GM19023 (cell line): Measurements from ENCODE around the gene PRDM15.

ENCODE experiments used
- ATAC-seq: cut with Tn5 transposase; IDR thresholded peaks from one replicate; pipeline ENCODE4 v1.9.1; 2021; ENCODE audit warnings: mild to moderate bottlenecking, moderate library complexity; ENCODE audit not compliant: unreplicated experiment

Gene PRDM15

DNA sequence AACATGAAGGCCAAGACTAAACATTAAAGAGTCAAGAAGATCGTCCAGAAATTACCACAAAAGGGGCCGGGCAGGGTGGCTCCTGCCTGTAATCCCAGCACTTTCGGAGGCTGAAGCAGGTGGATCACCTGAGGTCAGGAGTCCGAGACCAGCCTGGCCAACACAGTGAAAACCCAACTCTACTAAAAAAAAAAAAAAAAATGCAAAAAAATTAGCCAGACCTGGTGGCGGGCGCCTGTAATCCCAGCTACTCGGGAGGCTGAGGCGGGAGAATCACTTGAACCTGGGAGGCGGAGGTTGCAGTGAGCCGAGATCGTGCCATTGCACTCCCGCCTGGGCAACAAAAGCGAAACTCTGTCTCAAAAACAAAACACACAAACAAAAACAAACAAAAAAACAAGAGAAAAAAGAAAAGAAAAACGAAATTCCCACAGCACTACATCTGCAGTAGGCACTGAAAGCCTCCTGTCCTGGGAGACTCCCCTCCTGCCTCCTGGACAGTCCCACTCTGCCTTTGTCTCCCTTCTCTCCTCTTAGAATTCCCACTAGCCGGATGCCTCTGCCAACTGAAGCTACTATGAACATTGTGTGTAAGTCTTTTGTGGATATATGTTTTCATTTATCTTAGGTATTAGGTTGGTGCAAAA is 94.6 kb downstream of the PRDM15 start:
- ATAC-seq, result no peak

DNA sequence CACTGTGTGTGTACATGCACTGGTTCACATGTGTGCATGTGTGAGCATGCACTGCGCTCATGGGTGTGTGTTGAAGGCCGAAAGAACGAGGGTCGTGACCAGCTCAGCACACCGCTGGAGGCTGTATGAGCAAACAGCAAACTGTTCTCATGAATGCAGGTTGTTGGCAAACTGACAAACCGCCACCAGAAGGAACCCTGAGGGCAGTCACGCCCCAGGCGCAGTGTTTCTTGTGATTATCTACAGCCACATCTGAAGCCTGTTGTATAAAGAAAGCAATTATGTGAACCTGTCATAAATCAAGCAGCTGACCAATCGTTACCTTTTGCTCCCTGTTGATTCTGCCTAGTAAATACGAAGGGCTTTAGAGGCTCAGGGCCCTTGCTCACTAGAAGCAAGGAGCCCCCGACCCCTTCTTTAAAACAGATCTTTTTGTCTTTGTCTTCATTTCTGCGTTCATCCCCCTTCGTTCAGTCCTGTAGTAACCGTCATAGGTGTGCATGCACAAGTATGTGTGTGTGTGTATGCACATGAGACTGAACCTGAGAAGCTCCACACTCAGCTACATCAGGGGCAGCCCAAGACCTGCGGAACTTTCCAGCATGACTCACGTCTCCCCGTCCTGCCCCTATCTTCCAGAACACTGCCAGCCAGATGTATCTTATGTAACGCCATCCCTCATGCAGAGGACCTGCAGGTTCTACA is 95.5 kb downstream of the PRDM15 start:
- ATAC-seq, result no peak

DNA sequence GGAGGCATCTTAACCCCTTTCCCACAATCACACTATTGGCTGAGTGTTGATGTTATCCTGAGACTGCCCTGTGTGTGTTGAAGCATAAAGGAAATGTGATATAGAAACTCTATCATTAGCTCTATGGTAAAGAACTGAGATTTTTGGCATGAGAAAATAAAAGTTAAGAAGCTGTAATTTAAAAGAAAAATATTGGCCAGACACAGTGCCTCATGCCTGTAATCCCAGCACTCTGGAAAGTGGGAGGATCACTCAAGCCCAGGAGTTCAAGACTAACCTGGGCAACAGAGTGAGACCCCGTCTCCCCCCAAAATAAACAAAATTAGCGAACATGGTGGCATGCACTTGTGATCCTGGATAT is 98.1 kb downstream of the PRDM15 start:
- ATAC-seq, result no peak

DNA sequence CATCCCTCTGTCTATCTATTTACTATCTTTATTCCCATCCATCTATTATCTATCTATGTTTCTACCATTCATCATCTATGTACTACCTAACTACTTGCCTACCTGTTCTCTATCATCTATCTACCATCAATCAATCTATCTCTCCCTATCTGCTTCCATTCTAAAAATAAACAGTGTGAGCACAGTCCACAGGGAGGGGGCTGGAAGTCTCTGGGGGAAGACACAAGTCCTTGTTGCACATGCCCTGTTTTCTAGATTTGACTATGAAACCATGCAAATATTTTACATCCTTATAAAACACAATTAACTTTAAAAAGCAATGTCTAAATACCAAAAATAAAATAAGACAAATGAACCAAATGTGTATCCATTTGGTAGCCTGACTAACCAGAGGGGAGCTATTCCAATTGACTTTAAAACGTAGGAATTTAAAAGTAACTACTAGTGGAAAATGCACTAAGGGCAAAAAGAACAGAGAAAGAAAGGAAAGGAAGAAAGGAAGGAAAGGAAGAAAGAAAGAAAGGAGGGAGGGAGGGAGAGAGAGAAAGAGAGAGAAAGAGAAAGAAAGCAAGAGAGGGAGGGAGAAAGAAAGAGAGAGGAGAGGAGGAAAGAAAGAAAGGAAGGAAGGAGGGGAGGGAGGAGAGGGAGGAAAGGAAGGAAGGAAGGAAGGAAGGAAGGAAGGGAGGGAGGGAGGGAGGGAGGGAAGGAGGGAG is 98.7 kb downstream of the PRDM15 start:
- ATAC-seq, result no peak

DNA sequence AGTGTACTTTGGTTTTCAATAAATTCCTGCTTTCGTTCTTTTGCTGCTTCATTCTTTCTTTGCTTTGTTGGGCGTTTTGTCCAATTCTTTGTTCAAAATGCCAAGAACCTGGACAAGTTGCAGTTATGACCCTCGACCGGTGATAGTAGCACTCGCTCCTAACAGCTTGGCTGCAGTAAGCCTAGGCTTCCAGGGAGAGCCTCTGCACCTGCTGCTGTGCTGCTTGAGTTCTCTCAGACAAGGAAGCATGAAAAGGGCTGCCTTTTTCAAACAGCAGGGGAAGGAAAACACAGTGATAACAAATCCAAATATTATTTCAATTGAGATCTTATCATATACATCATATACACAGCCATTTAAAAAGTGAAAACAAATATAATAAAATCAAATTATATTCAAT is 99.5 kb downstream of the PRDM15 start:
- no peak for ATAC-seq

DNA sequence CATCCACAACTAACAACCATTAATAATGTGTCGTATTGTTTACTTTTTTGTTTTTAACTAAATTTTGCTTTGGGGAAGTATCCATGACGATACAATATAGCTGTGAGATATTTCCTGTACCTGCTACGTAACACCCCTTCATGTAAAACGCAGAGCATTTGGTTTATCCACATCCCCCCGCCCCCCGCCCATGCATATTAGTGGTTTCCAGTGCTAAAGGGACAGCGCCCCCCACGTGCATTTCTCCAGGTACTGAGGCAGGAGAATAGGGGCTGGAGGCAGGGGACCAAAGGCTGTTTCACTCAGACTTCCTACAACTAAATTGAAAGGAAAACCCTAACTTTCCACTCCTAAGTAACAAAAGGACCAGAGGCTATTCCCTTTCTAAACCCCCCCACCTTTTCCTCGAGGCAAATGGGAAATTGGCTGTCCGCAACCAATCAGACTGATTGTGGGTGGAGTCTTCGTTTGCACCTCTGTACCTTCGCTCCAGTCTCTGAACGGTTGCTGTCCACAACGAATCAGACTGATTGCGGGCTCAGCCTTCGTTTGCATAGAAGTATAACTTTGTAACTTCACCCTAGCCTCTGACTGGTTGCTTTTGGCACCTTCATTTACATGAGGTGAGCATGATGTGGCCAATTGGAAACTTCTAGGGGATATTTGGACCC is 100.1 kb downstream of the PRDM15 start:
- no peak for ATAC-seq

DNA sequence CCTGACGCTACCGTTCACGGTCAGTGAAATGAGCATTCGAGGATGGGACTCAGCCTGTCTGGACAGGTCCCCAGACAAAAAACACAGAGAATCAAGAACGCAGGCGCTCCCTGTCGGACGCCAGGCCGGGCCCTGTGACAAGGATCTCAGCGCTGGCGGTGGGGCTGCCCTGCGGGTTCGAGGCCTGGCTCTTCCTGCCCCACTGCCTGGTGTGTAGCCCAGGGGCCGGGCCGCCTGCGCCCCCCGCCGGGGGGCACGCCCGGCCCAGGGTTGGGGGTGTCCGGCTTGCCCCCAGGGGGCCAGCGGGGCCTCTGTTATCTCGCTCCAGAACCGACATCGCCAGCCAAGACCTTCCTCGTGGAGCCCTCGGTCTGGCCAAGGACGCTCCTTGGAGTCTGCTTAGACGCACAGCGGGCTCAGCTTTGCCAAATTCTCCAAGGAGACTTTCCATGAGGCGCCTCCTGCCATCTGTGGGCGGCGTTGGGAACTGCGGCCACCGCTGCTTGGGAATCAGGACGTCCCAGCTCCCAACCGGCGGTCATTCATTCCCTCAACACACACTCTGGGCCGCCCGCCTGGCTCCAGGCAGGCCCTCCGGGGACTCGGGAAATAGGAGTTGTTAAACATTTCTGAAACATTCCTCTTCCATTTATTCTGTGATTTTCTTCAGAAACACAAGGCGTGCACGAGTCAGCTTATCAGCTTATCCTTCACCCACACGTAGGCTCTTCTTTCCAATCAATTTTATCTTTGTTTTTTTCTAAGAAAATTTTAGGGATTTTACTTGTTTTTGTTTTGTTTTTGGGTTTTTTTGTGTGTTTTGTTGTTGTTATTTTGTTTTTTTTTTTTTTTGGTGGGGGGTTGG is 101.0 kb downstream of the PRDM15 start:
- ATAC-seq, result no peak

DNA sequence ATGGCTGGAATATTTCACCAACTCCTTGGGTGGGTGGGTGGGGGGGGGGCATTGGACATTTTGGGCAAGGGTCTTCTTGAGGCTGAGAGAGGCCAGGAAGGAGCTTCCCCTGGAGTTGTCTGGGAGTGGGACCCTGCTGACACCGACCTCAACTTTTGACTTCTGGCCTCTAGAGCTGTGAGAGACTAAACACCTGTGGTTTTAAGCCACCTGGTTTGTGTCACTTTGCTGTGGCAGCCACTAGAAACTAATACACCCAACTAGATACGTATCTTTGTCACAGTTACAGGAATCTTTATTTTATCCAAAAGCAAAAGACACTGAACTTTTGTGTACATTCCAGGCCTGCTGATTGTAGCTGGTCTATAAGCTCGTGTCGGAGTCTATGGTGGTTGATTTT is 102.4 kb downstream of the PRDM15 start:
- ATAC-seq, result no peak

DNA sequence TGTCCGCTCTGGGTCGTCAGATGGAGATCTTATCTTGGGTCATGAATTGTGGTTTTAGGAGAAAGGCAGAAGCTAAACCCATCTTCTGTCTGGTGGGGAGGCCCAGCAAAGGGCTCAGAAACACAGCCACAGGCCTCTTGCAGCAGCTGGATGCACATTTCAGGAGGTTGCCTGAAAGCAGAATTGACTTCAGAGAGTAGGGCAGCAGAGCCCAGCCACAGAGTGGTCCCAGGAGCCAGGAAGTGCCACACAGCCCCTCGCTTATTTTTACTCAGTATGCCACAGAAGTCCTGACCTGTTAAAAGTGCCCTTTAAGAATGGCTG is 104.0 kb downstream of the PRDM15 start:
- ATAC-seq, result no peak

DNA sequence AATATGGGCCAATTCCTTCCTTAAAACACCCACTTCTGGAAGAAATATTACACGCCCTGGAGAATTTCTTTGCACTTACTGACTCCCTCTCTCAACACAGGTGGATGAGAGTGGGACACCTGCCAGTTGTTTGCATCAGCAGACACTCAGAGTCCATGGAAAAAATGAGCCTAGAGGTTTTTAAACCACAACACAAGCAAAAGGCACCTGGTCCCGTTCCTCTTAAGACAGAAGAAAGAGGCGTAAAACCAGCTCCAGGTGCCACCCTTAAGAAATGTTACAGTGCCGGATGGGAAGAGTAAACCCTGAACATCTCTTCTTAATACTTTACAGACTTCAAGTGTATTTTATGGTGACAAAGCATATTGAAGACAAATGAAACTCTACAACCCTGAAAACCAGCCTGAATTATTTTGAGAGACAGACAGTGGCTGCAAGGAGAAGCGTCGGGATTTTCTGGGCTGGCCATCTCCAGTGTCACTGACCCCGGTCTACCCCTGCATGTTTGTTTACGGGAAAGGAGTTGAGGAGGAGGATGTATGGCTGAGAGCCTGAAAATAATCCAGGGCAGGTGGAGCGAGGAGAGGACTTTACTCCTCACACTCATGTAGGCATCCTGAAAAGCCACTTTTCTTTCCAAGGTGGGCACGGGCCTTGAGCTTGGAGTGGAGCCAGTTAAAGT is 104.5 kb downstream of the PRDM15 start:
- no peak for ATAC-seq

DNA sequence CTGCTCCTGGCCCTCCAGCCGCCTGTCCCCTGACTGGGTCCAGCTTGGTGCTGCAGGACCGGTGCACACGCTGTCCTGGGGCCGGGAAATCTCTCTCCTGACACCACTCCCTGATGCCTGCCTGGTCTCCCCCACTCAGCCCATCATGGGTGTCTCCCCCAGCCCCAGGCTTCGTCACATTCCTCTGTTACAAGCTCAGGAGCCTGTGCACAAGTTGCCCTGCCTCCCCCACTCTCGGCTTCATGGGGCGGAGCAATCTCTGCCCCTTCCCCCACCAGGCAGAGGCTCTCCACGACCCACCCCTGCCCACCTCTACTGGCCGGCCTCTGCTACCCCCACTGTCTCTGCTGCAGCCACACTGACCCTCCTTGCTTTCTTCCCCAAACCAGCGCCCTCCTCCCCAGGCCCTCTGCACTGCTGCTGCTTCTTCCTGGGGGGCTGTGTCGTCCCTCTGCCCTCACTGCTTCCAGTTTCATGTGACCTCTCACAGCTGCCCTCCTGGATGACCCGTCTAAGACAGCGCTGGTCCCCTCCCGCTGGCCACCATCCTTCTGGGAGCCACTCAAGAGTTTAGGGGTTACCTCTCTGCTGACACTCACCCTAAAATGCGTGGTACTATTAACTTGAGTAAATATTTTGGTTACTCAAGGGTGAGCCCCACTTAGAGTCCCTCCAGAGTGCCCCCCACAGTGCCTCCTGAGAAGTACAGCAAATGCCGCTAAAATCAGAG is 106.6 kb downstream of the PRDM15 start:
- no peak for ATAC-seq

DNA sequence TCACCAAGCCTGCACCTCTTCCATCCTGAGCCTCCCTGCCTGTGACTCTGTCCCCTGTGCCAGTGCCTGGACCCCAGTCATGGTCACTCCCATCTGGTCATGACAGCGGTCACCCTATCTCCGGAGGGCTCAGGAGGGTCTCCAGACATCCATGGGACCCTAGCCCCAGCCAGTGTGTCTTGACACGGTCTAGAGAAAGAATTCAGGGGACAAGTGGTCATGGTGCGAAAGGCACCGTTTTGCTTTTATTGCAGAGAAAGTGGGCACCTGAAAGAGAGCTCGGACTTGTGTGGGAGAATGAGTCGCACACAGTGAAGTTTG is 107.6 kb downstream of the PRDM15 start:
- ATAC-seq, result no peak

DNA sequence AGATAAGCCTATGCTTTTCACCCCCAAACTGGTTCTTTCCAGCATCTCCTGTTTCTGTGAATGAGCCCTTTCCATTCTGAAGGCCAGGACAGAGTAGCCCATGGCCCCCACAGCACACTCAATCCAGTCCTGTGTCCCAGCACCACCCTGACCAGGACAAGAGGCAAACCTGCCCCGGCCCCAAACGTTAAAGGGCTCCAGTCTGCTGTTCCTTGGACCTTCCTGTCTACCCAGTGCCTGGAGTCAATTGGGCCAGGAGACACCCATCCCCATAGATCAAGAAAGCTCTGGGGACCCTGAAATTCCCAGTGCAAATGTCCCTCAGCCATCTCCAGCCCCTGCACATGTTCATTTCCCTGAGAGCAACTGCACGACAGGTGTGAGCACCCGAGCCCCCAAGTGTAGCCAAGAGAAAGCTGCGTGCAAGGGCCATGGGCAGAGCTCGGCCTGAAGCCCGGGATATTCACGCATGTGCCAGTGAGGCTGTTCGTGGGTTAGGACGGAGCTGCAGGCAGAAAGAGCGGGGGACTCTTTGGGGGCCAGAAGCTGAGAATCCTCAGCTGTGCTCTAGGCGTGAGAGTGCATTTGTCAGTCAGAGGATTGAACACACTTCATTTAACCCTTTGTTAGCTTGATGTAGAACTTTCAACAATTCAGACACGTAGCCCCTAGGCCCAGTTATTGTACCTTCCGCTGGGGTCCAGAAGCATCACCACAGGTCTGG is 108.1 kb downstream of the PRDM15 start:
- ATAC-seq, result no peak

DNA sequence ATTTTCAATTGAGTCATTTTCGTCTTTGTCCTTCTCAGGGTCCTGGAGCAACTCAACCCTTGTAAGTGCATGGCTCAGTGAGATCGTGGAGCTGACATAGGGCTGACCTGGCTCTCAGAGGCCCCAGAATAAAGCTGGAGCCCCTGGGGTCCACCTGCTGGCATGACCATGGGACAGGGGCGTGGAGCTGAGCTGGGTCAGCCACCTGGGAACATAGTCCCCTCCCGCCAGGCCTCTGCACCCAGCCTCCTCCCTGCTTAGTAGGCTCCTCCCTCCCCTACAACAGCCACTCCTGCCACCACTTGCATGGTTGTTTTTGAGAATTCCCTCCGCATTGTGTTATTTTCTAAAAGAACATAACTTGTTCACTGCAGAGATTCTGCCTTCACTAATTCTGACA is 109.2 kb downstream of the PRDM15 start:
- no peak for ATAC-seq

DNA sequence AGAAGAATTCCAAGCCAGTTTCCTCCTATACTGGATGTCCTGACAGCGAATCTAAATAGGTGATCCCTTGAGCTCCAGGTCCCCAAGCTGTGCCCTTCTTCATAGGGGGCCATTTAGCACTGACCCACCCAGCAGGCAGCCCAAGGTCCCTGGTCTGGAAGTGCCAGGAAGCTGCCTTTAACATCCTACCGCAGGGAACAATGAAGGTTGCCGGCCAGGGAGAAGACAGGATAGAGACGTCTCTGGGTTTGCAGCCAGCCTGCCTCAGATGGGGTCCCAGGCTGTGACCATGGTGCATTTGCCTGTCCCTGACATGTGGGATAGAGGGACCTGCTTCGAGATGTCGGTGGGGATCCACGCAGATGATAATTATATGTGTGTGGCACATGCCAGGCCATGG is 109.6 kb downstream of the PRDM15 start:
- ATAC-seq, result no peak

DNA sequence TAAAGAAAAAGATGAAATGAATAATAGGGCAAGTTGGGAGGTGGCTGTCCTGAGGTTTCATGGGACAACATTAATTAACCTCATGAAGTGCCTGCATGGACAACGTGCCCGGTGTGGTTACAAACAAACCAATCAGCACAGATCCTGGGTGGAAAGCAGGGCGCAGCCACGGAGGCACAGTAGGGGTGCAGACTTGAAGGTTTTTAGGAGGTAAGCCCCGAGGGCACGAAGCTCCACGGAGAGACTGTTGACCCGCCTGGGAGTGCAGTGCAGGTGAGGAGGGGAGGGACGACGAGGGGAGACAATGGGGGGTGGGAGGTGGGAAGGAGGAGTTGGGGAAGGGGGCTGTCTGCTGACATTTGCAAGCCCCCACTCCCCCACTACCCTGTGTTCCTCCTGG is 110.0 kb downstream of the PRDM15 start:
- no peak for ATAC-seq

DNA sequence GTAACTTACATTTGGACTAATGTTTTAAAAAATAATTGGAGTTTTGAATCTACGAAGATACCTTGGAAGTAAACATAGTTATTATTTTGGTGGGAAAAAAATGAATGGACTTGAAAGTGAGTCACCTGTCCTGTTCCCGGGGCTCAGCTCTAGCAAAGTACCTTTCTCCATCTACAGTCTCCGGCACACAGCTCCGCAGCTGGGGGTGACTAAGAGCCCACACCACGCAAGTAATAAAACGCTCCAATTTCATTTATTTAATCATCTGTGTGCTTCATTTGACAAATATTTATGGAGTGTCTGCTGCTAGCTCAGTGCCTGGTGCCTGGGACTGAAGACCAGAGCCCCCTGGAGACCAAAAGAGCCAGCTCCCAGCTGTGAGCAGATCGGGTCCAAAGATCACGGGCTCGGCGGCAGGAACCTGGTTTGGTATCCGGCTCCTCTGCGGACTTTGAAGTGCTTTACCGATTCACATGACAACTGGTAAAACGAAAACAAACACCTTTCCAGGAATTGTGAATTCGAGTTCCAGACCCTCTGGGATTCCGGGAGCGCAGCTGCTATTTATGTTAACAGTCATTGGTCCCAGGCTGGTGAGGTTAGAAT is 110.6 kb downstream of the PRDM15 start:
- ATAC-seq, result no peak

DNA sequence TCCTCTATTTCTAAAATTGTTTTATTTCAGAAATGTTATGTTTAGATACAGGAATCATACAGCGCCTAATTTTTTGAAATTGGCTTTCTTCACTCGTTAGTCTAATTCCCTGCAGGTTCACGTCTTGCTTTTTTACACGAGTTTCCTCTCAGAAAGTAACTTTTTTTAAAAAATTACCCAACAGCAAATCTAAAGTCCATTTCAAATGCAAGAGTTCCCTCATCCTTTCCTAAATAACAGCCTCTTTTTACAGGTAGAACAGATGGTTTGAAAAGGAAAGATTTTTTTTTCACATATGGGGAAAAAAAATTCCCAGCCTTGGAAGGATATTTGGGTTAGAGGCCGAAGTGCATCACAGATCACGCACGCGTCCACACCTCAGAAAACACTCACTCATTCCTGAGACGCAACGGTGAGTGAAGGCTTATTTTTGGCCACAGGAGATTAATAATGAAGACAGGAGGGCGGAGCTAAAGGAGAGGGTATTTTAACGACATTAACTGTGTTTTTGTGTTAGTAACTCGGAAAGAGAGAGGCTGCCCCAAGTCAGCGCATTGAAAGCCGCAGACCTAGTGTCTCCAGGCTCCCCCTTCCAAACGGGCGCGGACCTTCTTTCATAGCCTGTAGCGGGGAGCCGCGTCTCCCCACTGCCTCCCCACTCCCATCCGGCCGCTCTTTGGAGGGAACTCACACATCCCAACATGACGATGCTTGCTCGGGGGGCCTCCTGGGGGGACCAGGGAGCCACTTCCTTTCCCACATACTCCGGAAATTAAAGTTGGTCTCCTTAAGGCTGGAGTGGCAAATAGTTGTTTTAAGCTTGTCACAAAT is 111.3 kb downstream of the PRDM15 start:
- no peak for ATAC-seq
